ENCODE results near the gene SLC35F6.
"Not testable (repeated sequence)": the region's sequence is repeated elsewhere in the genome, so short reads cannot be mapped to it uniquely, and the experiment has no call there.

The SLC35F6 gene

GRCh38 chr2:26738481-26738880 is 25.6 kb upstream of the SLC35F6 start:
- DNase-seq (ENCODE audit: low spot score in 2 of 2): no peak
- no peaks in the 10 kb centered on the region for H3K9me3 ChIP-seq
- no peak overlapping the region for H3K4me3 ChIP-seq
- H3K27me3 ChIP-seq (ENCODE audit: low read depth): no peaks in the 10 kb centered on the region
- H3K4me1 ChIP-seq: no peaks in the 10 kb centered on the region
- in situ Hi-C loops (cut with MboI; ENCODE audit: low sequenced_read_pairs): no loop called here
- no peaks in the 10 kb centered on the region for H3K36me3 ChIP-seq (replicated peaks)

GRCh38 chr2:26739514-26739913 is 24.6 kb upstream of the SLC35F6 start:
- DNase-seq (ENCODE audit: low spot score in 2 of 2): no peak
- in situ Hi-C loops (cut with MboI; ENCODE audit: low sequenced_read_pairs): no loop called here

GRCh38 chr2:26740346-26740745 is 23.7 kb upstream of the SLC35F6 start:
- Histone ChIP-seq H3K27me3 (ENCODE audit: low read depth) (no peaks in the 10 kb centered on the region), H3K36me3 (replicated peaks) (no peaks in the 10 kb centered on the region), H3K9me3 (no peaks in the 10 kb centered on the region), H3K4me1 (no peaks in the 10 kb centered on the region), H3K4me3 (no peak overlapping the region)
- in situ Hi-C loops (cut with MboI; ENCODE audit: low sequenced_read_pairs): loop anchor here (5.0 kb wide), 1 partner anchor 138 kb away; no protein-coding TSS in a partner anchor
- no peak for DNase-seq (ENCODE audit: low spot score in 2 of 2)

More at GRCh38 chr2:26739514-26739913, 24.6 kb upstream of the SLC35F6 start:
- Histone ChIP-seq H3K27me3 (ENCODE audit: low read depth) (no peaks in the 10 kb centered on the region), H3K4me1 (no peaks in the 10 kb centered on the region), H3K9me3 (no peaks in the 10 kb centered on the region), H3K36me3 (replicated peaks) (no peaks in the 10 kb centered on the region), H3K4me3 (no peak overlapping the region)

GRCh38 chr2:26740890-26741302 is 23.2 kb upstream of the SLC35F6 start:
- no peak for DNase-seq (ENCODE audit: low spot score in 2 of 2)
- H3K4me1 ChIP-seq: no peaks in the 10 kb centered on the region
- in situ Hi-C loops (cut with MboI; ENCODE audit: low sequenced_read_pairs): loop anchor here (5.0 kb wide), 1 partner anchor 139 kb away; no protein-coding TSS in a partner anchor
- H3K9me3 ChIP-seq: no peaks in the 10 kb centered on the region
- H3K36me3 ChIP-seq (replicated peaks): no peaks in the 10 kb centered on the region
- no peak overlapping the region for H3K4me3 ChIP-seq
- no peaks in the 10 kb centered on the region for H3K27me3 ChIP-seq (ENCODE audit: low read depth)

GRCh38 chr2:26742048-26742770 is 21.9 kb upstream of the SLC35F6 start:
- Histone ChIP-seq H3K27me3 (ENCODE audit: low read depth) (no peaks in the 10 kb centered on the region), H3K9me3 (no peaks in the 10 kb centered on the region), H3K4me1 (no peaks in the 10 kb centered on the region), H3K4me3 (no peak overlapping the region), H3K36me3 (replicated peaks) (no peaks in the 10 kb centered on the region)
- no peak for DNase-seq (ENCODE audit: low spot score in 2 of 2)
- in situ Hi-C loops (cut with MboI; ENCODE audit: low sequenced_read_pairs): loop anchor here (5.0 kb wide), 1 partner anchor 140 kb away; no protein-coding TSS in a partner anchor

GRCh38 chr2:26743852-26744251 is 20.2 kb upstream of the SLC35F6 start:
- no peaks in the 10 kb centered on the region for H3K36me3 ChIP-seq (replicated peaks)
- no peak overlapping the region for H3K4me3 ChIP-seq
- no peaks in the 10 kb centered on the region for H3K4me1 ChIP-seq
- DNase-seq (ENCODE audit: low spot score in 2 of 2): no peak
- in situ Hi-C loops (cut with MboI; ENCODE audit: low sequenced_read_pairs): loop anchor here (5.0 kb wide), 1 partner anchor 142 kb away; no protein-coding TSS in a partner anchor
- no peaks in the 10 kb centered on the region for H3K27me3 ChIP-seq (ENCODE audit: low read depth)
- no peaks in the 10 kb centered on the region for H3K9me3 ChIP-seq

GRCh38 chr2:26744953-26745352 is 19.1 kb upstream of the SLC35F6 start:
- Histone ChIP-seq H3K36me3 (replicated peaks) (no peaks in the 10 kb centered on the region), H3K4me1 (peaks cover 6% of the 10 kb centered on the region), H3K4me3 (no peak overlapping the region), H3K9me3 (no peaks in the 10 kb centered on the region), H3K27me3 (ENCODE audit: low read depth) (no peaks in the 10 kb centered on the region)
- in situ Hi-C loops (cut with MboI; ENCODE audit: low sequenced_read_pairs): loop anchor here (5.0 kb wide), 1 partner anchor 143 kb away; no protein-coding TSS in a partner anchor
- DNase-seq (ENCODE audit: low spot score in 2 of 2): no peak

- Histone ChIP-seq H3K36me3 (replicated peaks) (no peaks in the 10 kb centered on the region), H3K4me3 (no peak overlapping the region), H3K9me3 (no peaks in the 10 kb centered on the region), H3K4me1 (peaks cover 13% of the 10 kb centered on the region), H3K27me3 (ENCODE audit: low read depth) (no peaks in the 10 kb centered on the region)
- in situ Hi-C loops (cut with MboI; ENCODE audit: low sequenced_read_pairs): no loop called here
- DNase-seq (ENCODE audit: low spot score in 2 of 2): peak; percentile 71 to 92
Observed at GRCh38 chr2:26745609-26746327, 18.3 kb upstream of the SLC35F6 start.

GRCh38 chr2:26746934-26747333 is 17.1 kb upstream of the SLC35F6 start:
- Histone ChIP-seq H3K27me3 (ENCODE audit: low read depth) (no peaks in the 10 kb centered on the region), H3K9me3 (no peaks in the 10 kb centered on the region; the same call in 1 of the 2 replicates), H3K36me3 (replicated peaks) (no peaks in the 10 kb centered on the region), H3K4me1 (peaks cover 13% of the 10 kb centered on the region), H3K4me3 (no peak overlapping the region)
- no peak for DNase-seq (ENCODE audit: low spot score in 2 of 2)
- in situ Hi-C loops (cut with MboI; ENCODE audit: low sequenced_read_pairs): no loop called here

- H3K36me3 ChIP-seq (replicated peaks); H3K27me3 ChIP-seq (ENCODE audit: low read depth); H3K9me3 ChIP-seq; in situ Hi-C loops (cut with MboI; ENCODE audit: low sequenced_read_pairs): not testable (repeated sequence)
- peak; percentile 72 to 89 for DNase-seq (ENCODE audit: low spot score in 2 of 2)
- Histone ChIP-seq H3K4me3 (peak overlapping the region; percentile 9), H3K4me1 (peaks cover 13% of the 10 kb centered on the region)
Observed at GRCh38 chr2:26749787-26750420, 14.2 kb upstream of the SLC35F6 start.

GRCh38 chr2:26750467-26750866 is 13.6 kb upstream of the SLC35F6 start:
- H3K27me3 ChIP-seq (ENCODE audit: low read depth); H3K36me3 ChIP-seq (replicated peaks); H3K9me3 ChIP-seq; in situ Hi-C loops (cut with MboI; ENCODE audit: low sequenced_read_pairs): not testable (repeated sequence)
- peak overlapping the region; percentile 9 for H3K4me3 ChIP-seq
- peak; percentile 41 to 52 for DNase-seq (ENCODE audit: low spot score in 2 of 2)
- peaks cover 13% of the 10 kb centered on the region for H3K4me1 ChIP-seq

- no peak for DNase-seq (ENCODE audit: low spot score in 2 of 2)
- Histone ChIP-seq H3K4me1 (peaks cover 13% of the 10 kb centered on the region), H3K27me3 (ENCODE audit: low read depth) (no peaks in the 10 kb centered on the region), H3K4me3 (no peak overlapping the region), H3K36me3 (replicated peaks) (no peaks in the 10 kb centered on the region), H3K9me3 (no peaks in the 10 kb centered on the region; the same call in 1 of the 2 replicates)
- in situ Hi-C loops (cut with MboI; ENCODE audit: low sequenced_read_pairs): no loop called here
Observed at GRCh38 chr2:26752656-26753055, 11.4 kb upstream of the SLC35F6 start.

GRCh38 chr2:26754539-26754938 is 9.5 kb upstream of the SLC35F6 start:
- in situ Hi-C loops (cut with MboI; ENCODE audit: low sequenced_read_pairs): no loop called here
- peaks cover 21% of the 10 kb centered on the region for H3K4me1 ChIP-seq

More at GRCh38 chr2:26754539-26754938, 9.5 kb upstream of the SLC35F6 start:
- H3K4me3 ChIP-seq: no peak overlapping the region
- H3K27me3 ChIP-seq (ENCODE audit: low read depth): no peaks in the 10 kb centered on the region
- no peak for DNase-seq (ENCODE audit: low spot score in 2 of 2)
- no peaks in the 10 kb centered on the region; the same call in 1 of the 2 replicates for H3K9me3 ChIP-seq
- no peaks in the 10 kb centered on the region for H3K36me3 ChIP-seq (replicated peaks)

Data from HAP-1 (cell line).